Mesodermal cell (in vitro differentiated cells): ENCODE data around the gene PGAP3.
A peak's percentile ranks its signal among the peaks of the same experiment; 100 is the strongest.

Source experiments
- H3K27ac ChIP-seq: 2 replicates; pipeline ENCODE4 v1.7.0; 2013; ENCODE audit warnings: mild to moderate bottlenecking, low read depth, low read length, moderate library complexity; ENCODE audit not compliant: severe bottlenecking
- H3K36me3 ChIP-seq: 2 replicates; pipeline ENCODE4 v1.7.1; 2013; ENCODE audit warnings: mild to moderate bottlenecking, low read length, moderate library complexity; ENCODE audit not compliant: control insufficient read depth, insufficient read depth
- H3K4me1 ChIP-seq: one replicate; pipeline ENCODE4 v1.7.1; 2013; ENCODE audit warnings: mild to moderate bottlenecking, low read length; ENCODE audit not compliant: insufficient read depth, control insufficient read depth, poor library complexity, severe bottlenecking
- H3K4me3 ChIP-seq: 2 replicates; pipeline ENCODE4 v1.7.0; 2013; ENCODE audit warnings: low read length, control low read depth, mild to moderate bottlenecking; ENCODE audit not compliant: insufficient read depth, poor library complexity, severe bottlenecking; ENCODE audit errors: extremely low read depth
- H3K9me3 ChIP-seq: 2 replicates; pipeline ENCODE4 v1.7.1; 2013; ENCODE audit warnings: mild to moderate bottlenecking, low read length, moderate library complexity; ENCODE audit not compliant: control insufficient read depth
- WGBS, 2 experiments: methylation state at CpG; one replicate each; pipeline ENCODE4 v1.1.5; 2013; ENCODE audit warnings: missing lambda C conversion rate in 2 of 2; ENCODE audit not compliant: insufficient coverage in 2 of 2; 5-methylcytosine and 5-hydroxymethylcytosine counted together

The PGAP3 gene

GRCh38 chr17:39694593-39694992 lies 6.7 kb upstream of the PGAP3 start:
- no peak overlapping the region for H3K4me3 ChIP-seq
- H3K36me3 ChIP-seq = no peaks in the 10 kb centered on the region
- peak overlapping the region; percentile 89 for H3K27ac ChIP-seq
- peaks cover 22% of the 10 kb centered on the region for H3K4me1 ChIP-seq
- no peaks in the 10 kb centered on the region for H3K9me3 ChIP-seq
- WGBS, 2 experiments = 87 to 100% methylated on average over 3 to 5 of the region's 5 CpGs

- H3K4me1 ChIP-seq = peaks cover 10% of the 10 kb centered on the region
- H3K4me3 ChIP-seq = peak overlapping the region; percentile 48
- H3K36me3 ChIP-seq = no peaks in the 10 kb centered on the region
- no peak overlapping the region for H3K27ac ChIP-seq
- H3K9me3 ChIP-seq = peaks cover 3% of the 10 kb centered on the region
- WGBS, 2 experiments = 50% methylated on average over 1 of the region's 3 CpGs; no CpG with 5 or more reads in 1 of the 2 experiments
Measured at GRCh38 chr17:39688945-39689344, 1.1 kb upstream of the PGAP3 start.

- peaks cover 3% of the 10 kb centered on the region for H3K9me3 ChIP-seq
- 28 to 34% methylated on average over 3 to 4 of the region's 6 CpGs for WGBS, 2 experiments
- H3K4me3 ChIP-seq = peak overlapping the region; percentile 48
- peak overlapping the region; percentile 78 for H3K27ac ChIP-seq
- H3K36me3 ChIP-seq = no peaks in the 10 kb centered on the region
- H3K4me1 ChIP-seq = peaks cover 10% of the 10 kb centered on the region
Measured at GRCh38 chr17:39688475-39688835, 598 bp upstream of the PGAP3 start.

- Histone ChIP-seq H3K4me3 (peak overlapping the region; percentile 48), H3K27ac (no peak overlapping the region), H3K4me1 (peaks cover 10% of the 10 kb centered on the region), H3K9me3 (peaks cover 3% of the 10 kb centered on the region), H3K36me3 (no peaks in the 10 kb centered on the region)
- 75 to 86% methylated on average over 6 of the region's 6 CpGs for WGBS, 2 experiments
Measured at GRCh38 chr17:39687101-39687545, 734 bp downstream of the PGAP3 start.

GRCh38 chr17:39684369-39685192 lies 3.3 kb downstream of the PGAP3 start:
- no peak overlapping the region for H3K27ac ChIP-seq
- WGBS, 2 experiments = 92 to 93% methylated on average over 10 to 11 of the region's 12 CpGs
- peaks cover 3% of the 10 kb centered on the region for H3K9me3 ChIP-seq
- H3K36me3 ChIP-seq = no peaks in the 10 kb centered on the region
- H3K4me1 ChIP-seq = peaks cover 13% of the 10 kb centered on the region
- no peak overlapping the region for H3K4me3 ChIP-seq

GRCh38 chr17:39683295-39683939 lies 4.4 kb downstream of the PGAP3 start:
- H3K9me3 ChIP-seq = peaks cover 3% of the 10 kb centered on the region
- no peaks in the 10 kb centered on the region for H3K36me3 ChIP-seq
- no peak overlapping the region for H3K27ac ChIP-seq
- no peak overlapping the region for H3K4me3 ChIP-seq
- WGBS, 2 experiments = 85 to 94% methylated on average over 7 of the region's 9 CpGs
- H3K4me1 ChIP-seq = peaks cover 6% of the 10 kb centered on the region

GRCh38 chr17:39679521-39680192 lies 8.2 kb downstream of the PGAP3 start:
- peaks cover 5% of the 10 kb centered on the region for H3K4me1 ChIP-seq
- peaks cover 2% of the 10 kb centered on the region for H3K36me3 ChIP-seq
- no peak overlapping the region for H3K27ac ChIP-seq
- H3K9me3 ChIP-seq = no peaks in the 10 kb centered on the region
- 89 to 90% methylated on average over 11 to 12 of the region's 12 CpGs for WGBS, 2 experiments
- H3K4me3 ChIP-seq = no peak overlapping the region

- peaks cover 2% of the 10 kb centered on the region for H3K36me3 ChIP-seq
- H3K4me3 ChIP-seq = no peak overlapping the region
- peaks cover 5% of the 10 kb centered on the region for H3K4me1 ChIP-seq
- 84 to 86% methylated on average over 9 to 12 of the region's 13 CpGs for WGBS, 2 experiments
- no peaks in the 10 kb centered on the region for H3K9me3 ChIP-seq
- H3K27ac ChIP-seq = no peak overlapping the region
Measured at GRCh38 chr17:39678340-39679116, 9.3 kb downstream of the PGAP3 start.

- no peak overlapping the region for H3K27ac ChIP-seq
- H3K9me3 ChIP-seq = no peaks in the 10 kb centered on the region
- 89 to 92% methylated on average over 11 to 12 of the region's 13 CpGs for WGBS, 2 experiments
Measured at GRCh38 chr17:39677542-39678339, 10.1 kb downstream of the PGAP3 start.

More at GRCh38 chr17:39677542-39678339, 10.1 kb downstream of the PGAP3 start:
- Histone ChIP-seq H3K36me3 (peaks cover 2% of the 10 kb centered on the region), H3K4me3 (no peak overlapping the region), H3K4me1 (peaks cover 5% of the 10 kb centered on the region)
